GM19372 (cell line): ENCODE results near the gene UFD1.

ENCODE experiments used
- ATAC-seq: cut with Tn5 transposase; IDR thresholded peaks from one replicate; pipeline ENCODE4 v1.9.1; 2021; ENCODE audit warnings: mild to moderate bottlenecking, low read depth, moderate library complexity; ENCODE audit not compliant: unreplicated experiment

UFD1 gene

GRCh38 chr22:19473578-19473977 lies 5.4 kb downstream of the UFD1 start:
- no peak for ATAC-seq

GRCh38 chr22:19472233-19472632 lies 6.8 kb downstream of the UFD1 start:
- ATAC-seq, result no peak

DNA sequence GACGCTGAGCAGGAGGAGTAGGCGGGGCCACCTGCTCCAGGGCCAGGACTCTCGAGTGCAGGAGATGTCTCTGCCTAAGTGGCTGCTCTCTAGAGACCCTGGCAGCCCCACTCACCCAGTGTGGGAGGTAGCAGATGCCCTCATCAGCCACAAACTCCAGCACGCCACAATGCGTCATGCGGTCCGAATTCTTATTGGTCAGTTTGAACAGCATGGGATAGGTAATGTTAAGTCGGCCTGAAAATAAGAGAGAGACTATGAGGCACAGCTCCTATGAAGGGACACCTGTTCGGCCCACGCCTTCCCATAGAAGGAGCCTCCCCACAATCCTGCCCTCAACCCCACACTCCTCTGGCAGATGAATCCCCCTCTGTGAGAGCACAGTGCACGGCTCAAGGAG lies 7.4 kb downstream of the UFD1 start:
- no peak for ATAC-seq

DNA sequence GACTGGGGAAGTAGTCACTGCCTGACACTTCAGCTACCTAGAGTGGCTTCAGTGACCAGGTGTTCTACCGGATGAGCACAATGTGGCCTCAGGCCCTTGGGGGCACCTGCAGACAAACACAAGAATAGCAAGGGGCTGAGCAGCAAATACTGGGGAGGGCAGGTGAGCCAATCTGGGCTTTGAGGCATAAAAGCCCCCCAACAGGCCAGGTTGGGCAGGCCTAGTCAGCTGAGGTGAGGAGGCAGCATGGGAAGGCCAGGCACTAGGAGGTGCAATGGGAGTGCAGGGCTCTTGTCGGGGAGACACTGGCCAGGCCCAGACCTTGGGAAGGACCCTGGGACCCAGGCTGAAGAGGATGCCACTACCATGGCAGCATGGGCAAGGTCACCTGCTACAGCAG lies 9.0 kb downstream of the UFD1 start:
- ATAC-seq, result no peak

GRCh38 chr22:19469421-19469820 lies 9.6 kb downstream of the UFD1 start:
- ATAC-seq, result no peak

DNA sequence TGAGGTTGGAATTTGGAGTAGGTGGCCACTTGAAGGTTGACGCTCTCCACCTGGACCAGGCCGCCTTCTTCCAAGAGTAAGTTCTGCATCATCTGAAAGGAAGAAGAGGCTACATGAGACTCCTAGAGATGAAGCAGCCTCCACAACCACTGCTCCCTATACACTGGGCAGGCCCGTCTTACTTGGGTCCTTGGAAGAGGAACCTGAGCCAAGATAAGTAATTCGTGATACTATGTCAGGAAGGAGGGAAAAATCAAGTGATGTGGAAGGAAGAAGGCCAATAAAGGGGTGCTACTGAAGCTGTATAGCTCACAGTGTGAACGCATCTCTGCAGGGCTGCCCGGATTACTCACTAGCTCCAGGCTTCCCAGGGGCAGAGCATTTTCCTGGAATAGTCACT lies 11.1 kb downstream of the UFD1 start:
- ATAC-seq, result no peak

DNA sequence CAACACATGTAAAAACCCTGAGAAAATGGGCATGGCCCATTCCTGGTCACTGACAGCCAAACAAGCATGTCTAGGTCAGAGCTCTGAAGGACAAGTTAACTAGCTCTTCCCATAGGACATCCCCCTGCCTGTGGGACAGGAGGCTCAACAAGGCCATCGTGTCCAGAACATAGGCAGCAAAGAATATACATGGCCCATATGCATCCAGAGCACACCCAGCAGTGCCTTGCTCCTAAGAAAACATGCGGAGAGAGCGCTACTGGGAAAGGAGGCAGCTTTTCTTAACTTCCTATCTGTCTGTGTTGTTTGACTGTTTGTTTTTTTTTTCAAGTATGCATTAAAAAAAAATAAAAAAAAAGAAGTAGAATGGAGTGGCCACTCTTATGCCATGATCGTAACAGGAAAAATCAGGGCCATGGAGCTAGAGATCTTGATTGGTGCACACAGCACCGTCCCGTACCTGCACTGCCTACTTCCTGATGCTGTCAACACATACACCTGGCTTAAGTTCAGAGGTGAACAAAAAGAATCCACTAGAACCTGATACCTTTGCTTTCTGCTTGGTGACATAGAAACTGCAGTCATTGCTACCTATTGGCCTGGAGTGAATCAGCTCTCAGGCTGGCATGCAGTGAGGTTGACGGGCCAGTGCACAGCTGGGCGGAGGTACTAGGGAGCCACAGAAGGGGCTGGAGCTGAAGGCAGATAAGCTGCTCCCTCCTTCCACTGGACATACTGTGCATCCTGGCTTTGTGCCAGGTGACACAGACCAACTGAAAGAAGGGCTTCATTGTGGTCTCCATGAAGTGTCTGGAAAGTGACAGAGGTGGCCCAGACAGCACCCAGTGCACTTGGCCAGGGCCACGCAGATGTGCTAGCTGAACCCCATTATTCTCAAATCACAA lies 11.9 kb downstream of the UFD1 start:
- ATAC-seq, result no peak

DNA sequence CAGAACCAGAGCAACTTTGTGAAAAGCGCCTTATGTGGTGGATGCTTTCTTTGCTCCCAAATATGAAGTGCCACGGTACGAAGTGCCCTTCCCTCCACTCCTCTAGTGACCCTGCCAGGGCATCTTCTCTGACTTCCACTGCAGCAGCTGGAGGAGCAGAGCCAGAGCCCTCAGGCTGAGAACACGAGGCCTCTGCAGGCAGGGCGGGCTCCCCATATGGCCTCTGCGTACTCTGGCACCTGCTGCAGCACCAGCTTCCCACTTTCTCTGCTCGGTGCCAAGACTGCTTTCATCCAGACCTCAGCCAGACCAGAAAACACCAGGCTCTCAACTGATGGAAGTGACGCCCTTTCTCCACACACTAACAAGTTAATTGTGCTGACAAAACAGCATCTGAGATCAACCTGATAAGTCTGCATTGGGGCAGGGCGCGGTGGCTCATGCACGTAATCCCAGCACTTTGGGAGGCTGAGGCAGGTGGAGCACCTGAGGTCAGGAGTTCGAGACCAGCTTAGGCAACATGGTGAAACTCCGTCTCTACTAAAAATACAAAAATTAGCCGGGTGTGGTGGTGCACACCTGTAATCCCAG lies 12.8 kb downstream of the UFD1 start:
- ATAC-seq, result no peak

DNA sequence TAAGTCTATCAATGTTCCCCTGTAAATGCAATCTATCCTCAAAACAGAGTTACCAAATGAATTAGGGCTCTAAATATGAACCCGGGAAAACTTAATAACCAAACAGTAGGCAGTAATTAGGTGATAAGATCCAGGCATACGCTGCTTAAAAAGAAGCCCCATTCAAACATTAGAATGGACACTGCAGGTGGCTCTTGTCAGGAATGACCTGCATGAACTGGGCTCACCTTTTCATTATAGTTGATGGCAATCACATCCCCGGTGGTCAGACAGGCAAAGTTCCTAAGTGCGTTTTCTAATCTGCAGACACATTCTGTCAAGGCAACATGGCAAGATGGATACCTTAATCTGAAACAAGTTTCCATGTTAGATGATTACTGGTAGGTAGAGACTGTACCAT lies 14.0 kb downstream of the UFD1 start:
- no peak for ATAC-seq

DNA sequence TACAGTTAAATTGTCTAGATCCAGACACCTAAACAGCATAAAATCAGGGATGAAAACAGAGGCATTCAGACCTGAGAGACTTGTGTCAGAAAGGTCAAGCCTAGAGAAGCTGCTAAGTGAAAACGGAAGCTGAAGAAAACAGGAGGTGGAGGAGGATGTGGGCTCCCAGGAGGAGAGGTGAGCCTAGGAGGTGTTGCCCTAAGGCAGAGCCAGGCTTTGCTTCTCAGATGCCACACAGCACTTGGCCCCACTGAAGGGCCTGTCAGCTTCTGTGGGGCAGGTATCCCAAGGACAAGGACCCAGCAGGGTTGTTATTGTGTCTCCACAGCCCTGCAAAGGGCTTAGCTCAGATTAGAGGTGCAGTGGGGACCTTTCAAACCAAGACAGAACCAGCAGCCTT lies 14.4 kb downstream of the UFD1 start:
- ATAC-seq, result no peak

- no peak for ATAC-seq
Measured at GRCh38 chr22:19463491-19464469, 15.2 kb downstream of the UFD1 start.

DNA sequence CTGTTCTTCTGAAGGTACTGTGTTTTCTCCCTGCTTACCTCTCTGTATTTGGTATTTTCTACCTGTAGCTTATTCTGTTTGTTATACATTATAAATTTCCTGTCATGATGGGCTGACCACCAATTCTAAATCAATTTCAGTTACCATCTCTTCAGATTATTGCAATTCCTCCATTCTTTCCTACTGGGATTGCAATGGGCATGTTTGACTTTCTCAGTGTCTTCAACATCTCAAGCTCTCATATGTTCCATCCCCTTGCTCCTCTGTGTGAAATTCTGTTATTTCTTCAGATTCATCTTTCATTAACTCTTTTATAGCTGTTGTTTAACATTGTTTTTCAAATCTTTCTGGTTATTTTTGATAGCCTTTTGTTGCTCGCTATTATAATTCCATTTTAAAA lies 16.0 kb downstream of the UFD1 start:
- ATAC-seq, result no peak

DNA sequence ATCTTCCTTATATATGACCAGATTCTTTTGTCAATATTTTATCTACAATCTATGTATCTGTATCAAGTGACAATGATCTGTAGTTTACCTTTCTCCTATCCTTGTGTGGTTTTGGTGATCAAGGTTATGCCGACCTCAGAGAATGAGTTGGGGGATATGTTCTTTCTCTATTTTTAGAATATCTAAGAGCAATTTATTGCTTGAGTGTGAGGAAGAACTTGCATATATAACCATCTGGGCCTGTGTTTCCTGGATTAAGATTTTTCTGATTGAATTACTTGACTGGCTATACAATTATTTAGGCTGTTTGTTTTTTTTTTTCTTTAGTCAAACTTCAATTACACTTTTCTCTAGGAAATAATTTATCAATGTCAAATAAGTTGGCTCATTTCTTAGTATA lies 17.5 kb downstream of the UFD1 start:
- no peak for ATAC-seq

GRCh38 chr22:19460036-19460435 lies 19.0 kb downstream of the UFD1 start:
- no peak for ATAC-seq

- ATAC-seq, result no peak
Measured at GRCh38 chr22:19457828-19458428, 21.1 kb downstream of the UFD1 start.

- ATAC-seq, result no peak
Measured at GRCh38 chr22:19456541-19456940, 22.5 kb downstream of the UFD1 start.

DNA sequence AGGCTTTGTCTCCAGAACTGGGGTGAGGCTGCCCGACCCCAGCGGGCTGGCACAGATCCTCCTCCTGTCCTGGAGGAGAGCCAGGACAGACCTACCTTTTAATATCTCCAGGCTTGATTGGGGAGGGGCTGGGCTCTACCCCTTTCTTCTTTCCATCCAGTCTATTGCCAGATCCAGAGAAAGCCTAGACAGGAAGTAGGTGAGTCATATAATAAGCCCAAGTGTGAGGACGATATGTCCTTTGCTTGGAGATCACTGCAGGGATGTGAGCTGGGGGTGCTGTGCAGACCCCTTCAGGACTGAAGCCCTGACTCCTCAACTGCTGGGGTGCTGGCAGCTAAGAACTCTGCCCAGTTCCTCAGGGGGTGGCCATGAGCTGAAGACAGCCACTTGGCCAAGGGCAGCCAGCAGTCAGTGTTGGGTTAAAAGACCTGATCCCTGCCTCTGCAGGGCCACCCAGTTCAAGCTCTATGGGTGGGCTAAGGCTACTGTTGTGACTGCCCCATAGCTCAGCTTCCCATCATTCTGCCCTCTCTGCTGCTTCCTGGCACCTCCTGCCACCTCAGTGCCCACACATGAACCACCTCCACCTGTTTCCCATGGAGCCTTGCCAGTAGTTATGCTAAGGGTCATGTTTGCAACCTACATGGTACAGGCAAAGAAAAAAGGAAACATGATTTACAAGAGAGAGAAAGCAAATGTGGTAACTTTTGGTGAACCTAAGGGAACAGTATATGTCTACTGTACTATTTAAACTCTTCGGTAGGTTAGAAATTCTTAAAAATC lies 23.2 kb downstream of the UFD1 start:
- no peak for ATAC-seq

DNA sequence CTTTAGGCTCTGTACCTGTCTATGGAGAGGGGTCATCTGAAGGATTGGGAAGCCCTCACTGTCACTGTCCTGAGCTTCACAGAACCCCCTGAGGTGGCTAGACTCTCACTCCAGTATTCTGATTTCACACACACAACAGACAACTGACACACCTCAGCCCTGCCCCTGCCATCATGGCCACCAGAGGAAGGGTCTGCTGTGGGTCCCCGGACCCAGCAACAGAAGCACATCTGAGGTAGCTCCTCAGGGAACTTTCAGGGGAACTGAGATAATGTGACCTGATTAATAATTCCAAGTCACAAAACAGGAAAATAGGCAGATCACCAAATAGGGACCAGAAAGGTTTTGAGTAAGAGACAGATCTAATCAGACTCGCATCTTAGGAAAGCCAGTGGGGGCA lies 24.0 kb downstream of the UFD1 start:
- ATAC-seq, result no peak

DNA sequence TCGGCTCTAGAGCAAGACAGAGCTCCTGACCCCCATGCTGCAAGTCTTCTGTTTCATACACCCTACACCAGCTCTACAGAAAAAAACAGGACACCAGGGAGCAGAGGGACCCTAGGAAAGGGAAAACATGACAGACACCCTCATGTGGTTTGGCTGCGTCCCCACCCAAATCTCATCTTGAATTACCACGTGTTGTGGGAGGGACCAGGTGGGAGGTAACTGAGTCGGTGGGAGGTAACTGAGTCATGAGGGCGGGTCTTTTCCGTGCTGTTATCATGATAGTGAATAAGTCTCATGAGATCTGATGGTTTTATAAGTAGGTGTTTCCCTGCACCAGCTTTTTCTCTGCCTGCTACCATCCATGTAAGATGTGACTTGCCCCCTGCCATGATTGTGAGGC lies 24.8 kb downstream of the UFD1 start:
- ATAC-seq, result no peak

- ATAC-seq, result no peak
Measured at GRCh38 chr22:19453718-19454117, 25.3 kb downstream of the UFD1 start.
